ENCODE data around the gene PCDH9. TPM values are rescaled to one million over a fixed set of nuclear protein-coding genes. Genes with fewer than 3 reads are reported as not detected.
A peak's percentile ranks its signal among the peaks of the same experiment; 100 is the strongest.

PCDH9 gene
- total RNA-seq, 1 donor from 2014 or later: 9.8 TPM

GRCh38 chr13:66273011-66273410, 957.1 kb downstream of the PCDH9 start:
- DNase-seq (ENCODE audit: low spot score): no peak
- H3K27ac Mint-ChIP-seq (ENCODE audit: unreplicated experiment): no peak overlapping the region
- TF ChIP-seq CTCF (IDR thresholded peaks at IDR 0.05): no peak

GRCh38 chr13:66266761-66267160, 963.4 kb downstream of the PCDH9 start:
- no peak overlapping the region for H3K27ac Mint-ChIP-seq (ENCODE audit: unreplicated experiment)
- DNase-seq (ENCODE audit: low spot score): no peak
- H3K9me3 Mint-ChIP-seq (ENCODE audit: low read depth): no peaks in the 10 kb centered on the region
- H3K27me3 Mint-ChIP-seq (ENCODE audit: low read depth): no peaks in the 10 kb centered on the region
- TF ChIP-seq CTCF (IDR thresholded peaks at IDR 0.05): no peak
- H3K4me1 Mint-ChIP-seq (ENCODE audit: low read depth): peaks cover 9% of the 10 kb centered on the region
- H3K36me3 Mint-ChIP-seq (ENCODE audit: low read depth): no peaks in the 10 kb centered on the region
- H3K4me3 Mint-ChIP-seq (ENCODE audit: unreplicated experiment): no peak overlapping the region

More at GRCh38 chr13:66273011-66273410, 957.1 kb downstream of the PCDH9 start:
- H3K9me3 Mint-ChIP-seq (ENCODE audit: low read depth): peaks cover 13% of the 10 kb centered on the region
- H3K36me3 Mint-ChIP-seq (ENCODE audit: low read depth): peaks cover 6% of the 10 kb centered on the region
- H3K4me1 Mint-ChIP-seq (ENCODE audit: low read depth): no peaks in the 10 kb centered on the region
- H3K27me3 Mint-ChIP-seq (ENCODE audit: low read depth): no peaks in the 10 kb centered on the region
- no peak overlapping the region for H3K4me3 Mint-ChIP-seq (ENCODE audit: unreplicated experiment)

GRCh38 chr13:66266348-66266747, 963.8 kb downstream of the PCDH9 start:
- peaks cover 9% of the 10 kb centered on the region for H3K4me1 Mint-ChIP-seq (ENCODE audit: low read depth)
- no peak for DNase-seq (ENCODE audit: low spot score)
- H3K27ac Mint-ChIP-seq (ENCODE audit: unreplicated experiment): no peak overlapping the region
- H3K27me3 Mint-ChIP-seq (ENCODE audit: low read depth): no peaks in the 10 kb centered on the region
- no peaks in the 10 kb centered on the region for H3K36me3 Mint-ChIP-seq (ENCODE audit: low read depth)
- no peaks in the 10 kb centered on the region for H3K9me3 Mint-ChIP-seq (ENCODE audit: low read depth)
- H3K4me3 Mint-ChIP-seq (ENCODE audit: unreplicated experiment): no peak overlapping the region
- no peak for TF ChIP-seq CTCF (IDR thresholded peaks at IDR 0.05)

GRCh38 chr13:66265371-66265770, 964.8 kb downstream of the PCDH9 start:
- Mint-ChIP-seq H3K36me3 (ENCODE audit: low read depth) (no peaks in the 10 kb centered on the region), H3K9me3 (ENCODE audit: low read depth) (no peaks in the 10 kb centered on the region), H3K4me3 (ENCODE audit: unreplicated experiment) (no peak overlapping the region), H3K27ac (ENCODE audit: unreplicated experiment) (peak overlapping the region; percentile 57), H3K4me1 (ENCODE audit: low read depth) (peaks cover 9% of the 10 kb centered on the region), H3K27me3 (ENCODE audit: low read depth) (no peaks in the 10 kb centered on the region)
- TF ChIP-seq CTCF (IDR thresholded peaks at IDR 0.05): no peak
- no peak for DNase-seq (ENCODE audit: low spot score)

GRCh38 chr13:66264971-66265370, 965.2 kb downstream of the PCDH9 start:
- H3K27me3 Mint-ChIP-seq (ENCODE audit: low read depth): no peaks in the 10 kb centered on the region
- H3K4me1 Mint-ChIP-seq (ENCODE audit: low read depth): peaks cover 9% of the 10 kb centered on the region
- no peak for TF ChIP-seq CTCF (IDR thresholded peaks at IDR 0.05)
- peak overlapping the region; percentile 57 for H3K27ac Mint-ChIP-seq (ENCODE audit: unreplicated experiment)
- no peak for DNase-seq (ENCODE audit: low spot score)
- H3K9me3 Mint-ChIP-seq (ENCODE audit: low read depth): no peaks in the 10 kb centered on the region
- no peaks in the 10 kb centered on the region for H3K36me3 Mint-ChIP-seq (ENCODE audit: low read depth)
- H3K4me3 Mint-ChIP-seq (ENCODE audit: unreplicated experiment): no peak overlapping the region
